Gastroesophageal sphincter (tissue), 3 donors: Measurements from ENCODE around the gene KIF16B.

Experiments used
- CTCF ChIP-seq, 4 experiments: fragments of 200-600 bp in 2 of 4; fragments of 450-650 bp in 2 of 4; sonication (generic) in 1 of 4; IDR thresholded peaks; one replicate each; pipeline ENCODE4 v1.5.1; 2017 to 2019; ENCODE audit warnings: antibody characterized with exemption in 4 of 4, mild to moderate bottlenecking in 2 of 4, moderate library complexity in 2 of 4
- EP300 ChIP-seq: sonication (generic); formaldehyde crosslinking; IDR thresholded peaks from one replicate; pipeline ENCODE4 v1.6.1; 2017; ENCODE audit warnings: antibody characterized with exemption, mild to moderate bottlenecking

GRCh38 chr20:16419138-16419715, 154.0 kb downstream of the KIF16B start:
- TF ChIP-seq CTCF (IDR thresholded peaks at IDR 0.05) (no peak), EP300 (no peak)
